Liver (tissue), 3 donors: ENCODE data around the gene CREB3L1.

Experiments used
- RAD21 ChIP-seq, 2 donors: IDR thresholded peaks; 2 replicates each; pipeline ENCODE4 v1.6.1; 2016; ENCODE audit warnings: antibody characterized with exemption in 2 of 2, mild to moderate bottlenecking in 2 of 2
- TAF1 ChIP-seq: conservative IDR thresholded peaks from 2 replicates; pipeline ENCODE4 v1.6.1; 2016; ENCODE audit warnings: antibody characterized with exemption, mild to moderate bottlenecking
- YY1 ChIP-seq: IDR thresholded peaks from 2 replicates; pipeline ENCODE4 v1.6.1; 2016; ENCODE audit warnings: antibody characterized with exemption, mild to moderate bottlenecking
- TF ChIP-seq, protein P1 (sequence below): fragments of 150-350 bp; IDR thresholded peaks from 2 replicates; pipeline ENCODE4 v1.5.1; 2017; ENCODE audit warnings: improper control_type of control experiment, low read depth, low read length; ENCODE audit not compliant: missing input control
- donor health status: healthy.
- donor health status: healthy.

DNA sequence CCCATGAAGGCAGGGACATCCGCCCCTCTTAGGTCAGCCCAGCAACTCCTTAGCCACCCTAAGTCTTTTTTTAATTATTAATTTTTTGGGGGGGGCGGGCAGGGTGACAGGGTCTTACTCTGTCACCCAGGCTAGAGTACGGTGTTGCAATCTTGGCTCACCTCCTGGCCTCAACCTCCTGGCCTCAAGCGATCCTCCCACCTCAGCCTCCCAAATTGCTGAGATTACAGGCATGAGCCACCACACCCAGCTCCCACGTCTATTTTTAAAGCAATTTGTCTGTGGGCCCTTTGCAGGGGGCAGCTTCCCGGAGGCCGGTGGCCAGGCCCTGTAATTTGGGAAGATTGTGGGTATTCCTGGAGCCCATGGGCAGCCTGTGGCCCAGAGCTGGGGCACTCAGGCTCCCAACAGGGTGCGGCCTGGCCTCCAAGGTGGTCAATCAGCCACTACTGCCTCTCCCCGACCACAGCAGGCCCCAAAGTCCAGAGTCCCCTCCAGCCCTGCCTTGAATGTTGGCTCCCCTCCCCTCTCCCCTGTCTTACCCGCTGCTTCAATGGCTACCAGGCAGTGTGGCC, 27.2 kb downstream of the CREB3L1 start:
- TF ChIP-seq YY1 (no peak), TAF1 (no peak), RAD21 (IDR thresholded peaks at IDR 0.05) (no peak)
- TF ChIP-seq, protein P1, sequence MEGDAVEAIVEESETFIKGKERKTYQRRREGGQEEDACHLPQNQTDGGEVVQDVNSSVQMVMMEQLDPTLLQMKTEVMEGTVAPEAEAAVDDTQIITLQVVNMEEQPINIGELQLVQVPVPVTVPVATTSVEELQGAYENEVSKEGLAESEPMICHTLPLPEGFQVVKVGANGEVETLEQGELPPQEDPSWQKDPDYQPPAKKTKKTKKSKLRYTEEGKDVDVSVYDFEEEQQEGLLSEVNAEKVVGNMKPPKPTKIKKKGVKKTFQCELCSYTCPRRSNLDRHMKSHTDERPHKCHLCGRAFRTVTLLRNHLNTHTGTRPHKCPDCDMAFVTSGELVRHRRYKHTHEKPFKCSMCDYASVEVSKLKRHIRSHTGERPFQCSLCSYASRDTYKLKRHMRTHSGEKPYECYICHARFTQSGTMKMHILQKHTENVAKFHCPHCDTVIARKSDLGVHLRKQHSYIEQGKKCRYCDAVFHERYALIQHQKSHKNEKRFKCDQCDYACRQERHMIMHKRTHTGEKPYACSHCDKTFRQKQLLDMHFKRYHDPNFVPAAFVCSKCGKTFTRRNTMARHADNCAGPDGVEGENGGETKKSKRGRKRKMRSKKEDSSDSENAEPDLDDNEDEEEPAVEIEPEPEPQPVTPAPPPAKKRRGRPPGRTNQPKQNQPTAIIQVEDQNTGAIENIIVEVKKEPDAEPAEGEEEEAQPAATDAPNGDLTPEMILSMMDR, result no peak
